ENCODE results near the gene NONO. TPM values are rescaled to one million over a fixed set of nuclear protein-coding genes. Genes with fewer than 3 reads are reported as not detected.

NONO gene
- total RNA-seq, 1 experiment from 2014 or later: 527 TPM

- H3K4me3 ChIP-seq (ENCODE audit: low read depth in 2 of 2, low read length in 2 of 2): no peak overlapping the region
- H3K27me3 ChIP-seq (ENCODE audit: control insufficient read depth, insufficient read depth, low read length): no peaks in the 10 kb centered on the region
- ATAC-seq (no peak), DNase-seq (ENCODE audit: low read depth, low spot score) (no peak)
- H3K36me3 ChIP-seq (ENCODE audit: control insufficient read depth, insufficient read depth, low read length): no peaks in the 10 kb centered on the region
- CTCF ChIA-PET: no interaction called here
- POLR2A ChIA-PET: no interaction called here
- H3K4me1 ChIP-seq (ENCODE audit: control insufficient read depth, insufficient read depth, low read length): no peaks in the 10 kb centered on the region
- in situ Hi-C loops (cut with HindIII; ENCODE audit: low pct_unique_long_range_greater_than_20kb, low sequenced_read_pairs): no loop called here
- no peak overlapping the region for H3K27ac ChIP-seq (ENCODE audit: low read length)
- no peaks in the 10 kb centered on the region for H3K9me3 ChIP-seq (ENCODE audit: control insufficient read depth, insufficient read depth, low read depth, low read length)
- TF ChIP-seq POLR2AphosphoS5 (IDR thresholded peaks at IDR 0.05; ENCODE audit: low read depth, low read length): no peak
- TF ChIP-seq CTCF (IDR thresholded peaks at IDR 0.05): no peak
- no peak for TF ChIP-seq TCF7L2 (IDR thresholded peaks at IDR 0.05; ENCODE audit: low read depth, low read length)
- TF ChIP-seq, protein P1, sequence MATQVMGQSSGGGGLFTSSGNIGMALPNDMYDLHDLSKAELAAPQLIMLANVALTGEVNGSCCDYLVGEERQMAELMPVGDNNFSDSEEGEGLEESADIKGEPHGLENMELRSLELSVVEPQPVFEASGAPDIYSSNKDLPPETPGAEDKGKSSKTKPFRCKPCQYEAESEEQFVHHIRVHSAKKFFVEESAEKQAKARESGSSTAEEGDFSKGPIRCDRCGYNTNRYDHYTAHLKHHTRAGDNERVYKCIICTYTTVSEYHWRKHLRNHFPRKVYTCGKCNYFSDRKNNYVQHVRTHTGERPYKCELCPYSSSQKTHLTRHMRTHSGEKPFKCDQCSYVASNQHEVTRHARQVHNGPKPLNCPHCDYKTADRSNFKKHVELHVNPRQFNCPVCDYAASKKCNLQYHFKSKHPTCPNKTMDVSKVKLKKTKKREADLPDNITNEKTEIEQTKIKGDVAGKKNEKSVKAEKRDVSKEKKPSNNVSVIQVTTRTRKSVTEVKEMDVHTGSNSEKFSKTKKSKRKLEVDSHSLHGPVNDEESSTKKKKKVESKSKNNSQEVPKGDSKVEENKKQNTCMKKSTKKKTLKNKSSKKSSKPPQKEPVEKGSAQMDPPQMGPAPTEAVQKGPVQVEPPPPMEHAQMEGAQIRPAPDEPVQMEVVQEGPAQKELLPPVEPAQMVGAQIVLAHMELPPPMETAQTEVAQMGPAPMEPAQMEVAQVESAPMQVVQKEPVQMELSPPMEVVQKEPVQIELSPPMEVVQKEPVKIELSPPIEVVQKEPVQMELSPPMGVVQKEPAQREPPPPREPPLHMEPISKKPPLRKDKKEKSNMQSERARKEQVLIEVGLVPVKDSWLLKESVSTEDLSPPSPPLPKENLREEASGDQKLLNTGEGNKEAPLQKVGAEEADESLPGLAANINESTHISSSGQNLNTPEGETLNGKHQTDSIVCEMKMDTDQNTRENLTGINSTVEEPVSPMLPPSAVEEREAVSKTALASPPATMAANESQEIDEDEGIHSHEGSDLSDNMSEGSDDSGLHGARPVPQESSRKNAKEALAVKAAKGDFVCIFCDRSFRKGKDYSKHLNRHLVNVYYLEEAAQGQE (IDR thresholded peaks at IDR 0.05; ENCODE audit: insufficient read depth in 1 of 2, low read depth in 2 of 2, low read length in 1 of 2): no peak
- no peak for TF ChIP-seq SIN3A (IDR thresholded peaks at IDR 0.05; ENCODE audit: borderline replicate concordance, insufficient read depth, low read depth, low read length)
- intact Hi-C loops (cut with micrococcal nuclease; ENCODE audit: unreplicated experiment): no loop called here
- BruUV-seq (replicated peaks): no TSS peak
Observed at GRCh38 chrX:71236836-71237235, 46.6 kb upstream of the NONO start.

- Histone ChIP-seq H3K9me3 (ENCODE audit: control insufficient read depth, insufficient read depth, low read depth, low read length) (no peaks in the 10 kb centered on the region), H3K36me3 (ENCODE audit: control insufficient read depth, insufficient read depth, low read length) (no peaks in the 10 kb centered on the region; the same call in 1 of the 2 replicates), H3K4me3 (ENCODE audit: low read depth in 2 of 2, low read length in 2 of 2) (no peak overlapping the region), H3K27ac (ENCODE audit: low read length) (no peak overlapping the region), H3K4me1 (ENCODE audit: control insufficient read depth, insufficient read depth, low read length) (no peaks in the 10 kb centered on the region), H3K27me3 (ENCODE audit: control insufficient read depth, insufficient read depth, low read length) (no peaks in the 10 kb centered on the region)
- intact Hi-C loops (cut with micrococcal nuclease; ENCODE audit: unreplicated experiment): no loop called here
- DNase-seq (ENCODE audit: low read depth, low spot score): no peak
- TF ChIP-seq TCF7L2 (IDR thresholded peaks at IDR 0.05; ENCODE audit: low read depth, low read length): no peak
- no peak for TF ChIP-seq POLR2AphosphoS5 (IDR thresholded peaks at IDR 0.05; ENCODE audit: low read depth, low read length)
- TF ChIP-seq CTCF (IDR thresholded peaks at IDR 0.05): no peak
- TF ChIP-seq, protein P1 (IDR thresholded peaks at IDR 0.05; ENCODE audit: insufficient read depth in 1 of 2, low read depth in 2 of 2, low read length in 1 of 2): no peak
- no peak for TF ChIP-seq SIN3A (IDR thresholded peaks at IDR 0.05; ENCODE audit: borderline replicate concordance, insufficient read depth, low read depth, low read length)
- in situ Hi-C loops (cut with HindIII; ENCODE audit: low pct_unique_long_range_greater_than_20kb, low sequenced_read_pairs): no loop called here
- ATAC-seq: no peak
- POLR2A ChIA-PET: no interaction called here
- CTCF ChIA-PET: no interaction called here
- BruUV-seq (replicated peaks): TSS peak; percentile 82
Observed at GRCh38 chrX:71239781-71240180, 43.7 kb upstream of the NONO start.
